Stimulated activated CD4-positive, alpha-beta T cell treated with anti-CD3 and anti-CD28 coated beads, TNF-alpha, amount 100 ng/mL, for 1 hour (primary cell): Measurements from ENCODE around the gene NSUN2.
"Not testable (repeated sequence)": the region's sequence is repeated elsewhere in the genome, so short reads cannot be mapped to it uniquely, and the experiment has no call there.

Source experiments
- DNase-seq, 3 donors: peaks; one replicate each; pipeline ENCODE4 v3.0.0-alpha.2; 2020; ENCODE audit warnings: low read depth in 3 of 3, low spot score in 1 of 3

The NSUN2 gene

DNA sequence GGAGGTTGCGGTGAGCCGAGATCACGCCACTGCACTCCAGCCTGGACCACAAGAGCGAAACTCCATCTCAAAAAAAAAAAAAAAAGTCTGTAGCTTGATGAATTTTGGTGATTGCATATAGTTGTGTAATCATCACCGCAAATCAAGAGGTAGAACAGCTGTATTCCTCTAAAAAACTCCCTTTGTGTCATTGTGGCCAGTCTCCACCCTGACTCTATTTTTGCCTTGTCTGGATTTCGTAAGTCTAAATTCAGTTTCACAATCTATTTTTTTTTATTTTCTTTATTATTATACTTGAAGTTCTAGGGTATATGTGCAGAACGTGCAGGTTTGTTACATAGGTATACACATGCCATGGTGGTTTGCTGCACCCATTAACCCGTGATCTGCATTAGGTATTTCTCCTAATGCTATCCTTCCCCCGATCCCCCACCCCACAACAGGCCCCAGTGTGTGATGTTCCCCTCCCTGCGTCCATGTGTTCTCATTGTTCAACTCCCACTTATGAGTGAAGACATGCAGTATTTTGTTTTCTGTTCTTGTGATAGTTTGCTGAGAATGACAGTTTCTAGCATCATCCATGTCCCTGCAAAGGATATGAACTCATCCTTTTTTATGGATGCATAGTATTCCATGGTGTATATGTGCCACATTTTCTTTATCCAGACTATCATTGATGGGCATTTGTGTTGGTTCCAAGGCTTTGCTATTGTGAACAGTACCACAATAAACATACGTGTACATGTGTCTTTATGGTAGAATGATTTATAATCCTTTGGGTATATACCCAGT lies 12.9 kb upstream of the NSUN2 start:
- DNase-seq: not testable (repeated sequence)

DNA sequence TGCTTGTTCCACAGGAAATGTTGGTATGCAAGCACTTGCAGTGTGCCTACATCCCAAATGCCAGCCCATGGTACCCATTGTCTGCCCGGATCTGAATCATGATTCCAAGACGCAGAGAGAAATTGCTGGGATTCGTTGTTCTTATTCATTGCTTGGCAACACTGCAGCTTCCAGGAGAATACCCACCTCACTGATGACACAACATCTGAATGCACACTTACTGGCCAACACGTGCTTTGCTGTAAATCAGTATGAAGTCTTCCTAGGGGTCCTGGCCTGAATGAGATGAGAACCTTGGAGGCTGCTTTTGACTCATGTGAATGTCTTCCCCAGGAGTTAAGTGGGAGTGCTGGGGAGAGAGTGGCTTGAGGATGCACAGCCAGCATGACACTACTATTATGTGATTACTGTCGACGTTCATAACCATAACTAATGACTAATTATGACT lies 12.0 kb upstream of the NSUN2 start:
- no peak for DNase-seq

DNA sequence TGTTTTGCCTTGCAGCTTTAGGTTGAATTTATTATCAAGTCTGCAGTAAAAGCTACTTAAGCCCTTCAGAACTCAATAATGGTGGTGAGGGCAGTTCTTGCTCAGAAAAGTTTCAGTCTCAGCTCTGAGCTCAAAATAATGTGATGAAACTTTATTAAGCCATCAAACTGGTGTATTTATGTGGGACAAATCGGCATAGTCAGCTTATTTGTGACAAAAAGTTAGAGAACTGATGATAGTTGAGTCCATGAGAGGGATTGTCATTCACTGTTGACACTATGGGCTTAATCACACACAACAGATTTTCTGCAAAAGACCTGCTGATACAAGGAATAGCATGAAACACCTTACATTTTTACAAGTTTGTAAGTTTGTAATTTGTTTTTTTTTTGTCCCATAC lies 9.8 kb upstream of the NSUN2 start:
- DNase-seq: no peak

DNA sequence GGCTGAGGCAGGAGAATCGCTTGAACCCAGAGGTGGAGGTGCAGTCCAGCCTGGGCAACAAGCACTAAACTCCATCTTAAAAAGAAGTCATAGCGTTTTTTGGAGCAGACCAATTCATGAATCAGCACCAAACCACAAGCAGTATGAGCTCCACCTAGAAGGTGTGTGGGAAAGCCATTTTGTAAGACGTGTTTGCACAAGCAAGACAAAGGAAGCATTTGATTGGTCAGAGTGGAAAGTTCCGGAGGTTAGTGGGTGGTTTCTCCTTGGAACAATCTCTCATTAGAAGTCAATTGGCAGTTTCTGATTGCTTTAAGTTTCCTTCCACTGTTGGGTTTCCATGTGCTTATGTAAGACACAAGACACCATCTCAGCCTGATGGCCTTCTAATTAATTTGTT lies 5.4 kb upstream of the NSUN2 start:
- no peak for DNase-seq

DNA sequence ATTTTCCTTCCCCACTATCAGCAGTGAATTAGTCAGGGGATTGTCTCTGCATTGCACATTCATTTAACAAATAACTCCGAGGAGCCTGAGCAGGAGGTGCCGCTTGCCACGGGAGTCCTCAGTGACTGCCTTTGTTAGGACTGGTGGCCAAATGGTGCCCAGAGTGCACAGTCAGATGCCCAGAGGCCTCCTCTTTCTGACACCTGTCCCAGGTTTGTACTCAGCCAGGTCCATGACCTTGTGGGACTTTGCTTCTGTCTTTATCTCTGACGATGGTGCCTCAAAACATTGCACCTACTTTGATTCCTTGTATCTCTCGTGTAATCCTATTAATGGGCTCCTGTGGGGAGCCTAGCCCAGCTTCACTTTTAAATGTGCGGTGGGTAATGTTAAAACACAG lies 4.7 kb upstream of the NSUN2 start:
- DNase-seq: no peak

DNA sequence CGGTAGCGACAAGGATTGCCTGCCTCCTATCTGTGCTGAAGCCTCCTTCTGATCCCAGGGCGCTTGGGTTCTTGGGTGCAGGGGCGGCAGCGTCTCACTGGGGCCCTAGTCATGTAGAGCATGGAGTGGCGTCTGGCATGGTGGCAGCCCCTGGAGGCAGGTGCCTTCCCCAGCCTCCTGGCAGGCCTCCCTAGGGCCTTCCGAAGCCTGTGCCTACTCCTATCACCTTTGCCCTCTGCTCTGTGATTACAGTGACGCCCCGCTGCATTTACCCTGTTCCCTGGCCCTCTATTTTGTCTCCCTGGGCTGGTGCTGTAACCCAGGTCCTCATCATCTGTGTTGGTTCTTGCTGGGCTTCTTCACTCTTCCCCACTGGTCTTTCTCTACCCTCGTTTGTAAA lies 4.2 kb upstream of the NSUN2 start:
- DNase-seq: no peak

DNA sequence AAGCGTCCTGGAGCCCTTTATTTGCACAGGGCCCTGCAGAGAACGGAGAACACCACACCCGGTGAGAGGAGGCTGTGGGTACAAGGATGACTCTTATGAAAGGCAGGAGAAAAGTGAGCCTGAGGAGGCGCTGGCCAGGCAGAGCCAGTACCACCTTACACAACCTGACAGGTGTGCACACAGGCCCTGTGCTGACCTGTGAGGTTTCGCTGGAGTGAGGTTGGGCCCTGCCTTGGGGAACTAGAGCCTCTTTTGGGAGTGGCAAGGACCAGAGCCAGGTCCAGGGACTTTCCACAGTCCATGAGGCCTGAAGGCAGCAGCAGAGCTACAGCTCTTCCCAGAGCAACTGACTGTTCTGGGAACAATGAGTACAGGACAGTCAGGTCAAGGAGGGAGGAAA lies 3.4 kb upstream of the NSUN2 start:
- DNase-seq: no peak

DNA sequence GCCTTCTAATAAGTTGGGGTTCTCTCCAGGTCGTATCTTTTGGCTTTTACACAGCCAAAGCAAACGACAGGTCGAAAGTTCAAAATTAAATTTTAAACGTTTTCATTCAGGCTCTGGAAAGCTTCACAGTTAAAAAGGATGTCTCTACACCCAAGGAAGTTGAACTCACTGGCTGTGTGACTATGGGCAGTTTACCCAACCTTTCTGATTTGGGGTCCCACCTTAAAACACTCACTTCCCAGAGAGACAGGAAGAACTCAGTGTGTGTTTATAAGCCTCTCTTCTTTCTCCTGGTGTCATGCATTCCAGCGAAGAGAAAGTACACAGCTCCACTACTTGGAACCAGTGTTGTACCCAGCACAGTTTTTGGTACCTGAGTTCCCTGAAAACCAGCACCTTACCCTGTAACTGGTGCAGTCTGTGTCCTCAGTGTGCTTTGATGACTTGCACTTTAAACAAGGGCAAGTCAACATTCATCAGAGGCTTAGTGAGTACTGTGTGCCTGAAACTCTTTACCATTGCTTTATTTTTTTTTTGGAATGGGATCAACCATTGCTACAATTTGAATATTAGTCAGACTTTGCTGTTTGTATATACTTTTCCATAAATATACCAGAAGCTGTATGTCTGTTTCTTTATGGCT lies 2.1 kb upstream of the NSUN2 start:
- DNase-seq: no peak

DNA sequence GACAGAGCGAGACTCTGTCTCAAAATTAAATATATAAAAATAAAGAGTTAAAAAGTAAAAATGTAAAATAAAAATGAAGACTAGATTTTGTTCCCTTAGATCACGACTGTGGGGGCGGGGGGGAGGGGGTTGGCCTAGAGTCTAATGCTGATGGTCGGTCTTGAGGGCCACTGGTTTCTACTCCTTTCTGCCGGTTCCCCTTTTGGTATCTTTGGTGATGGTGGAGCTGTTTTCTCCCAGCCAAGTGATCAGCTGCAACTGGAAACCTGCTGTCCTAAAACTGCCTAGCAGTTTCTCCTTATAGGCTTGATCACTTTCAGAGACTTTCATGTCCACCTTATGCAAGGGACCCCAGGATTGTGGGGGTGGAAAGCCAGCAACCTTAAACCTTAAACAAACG lies 1.5 kb upstream of the NSUN2 start:
- no peak for DNase-seq

DNA sequence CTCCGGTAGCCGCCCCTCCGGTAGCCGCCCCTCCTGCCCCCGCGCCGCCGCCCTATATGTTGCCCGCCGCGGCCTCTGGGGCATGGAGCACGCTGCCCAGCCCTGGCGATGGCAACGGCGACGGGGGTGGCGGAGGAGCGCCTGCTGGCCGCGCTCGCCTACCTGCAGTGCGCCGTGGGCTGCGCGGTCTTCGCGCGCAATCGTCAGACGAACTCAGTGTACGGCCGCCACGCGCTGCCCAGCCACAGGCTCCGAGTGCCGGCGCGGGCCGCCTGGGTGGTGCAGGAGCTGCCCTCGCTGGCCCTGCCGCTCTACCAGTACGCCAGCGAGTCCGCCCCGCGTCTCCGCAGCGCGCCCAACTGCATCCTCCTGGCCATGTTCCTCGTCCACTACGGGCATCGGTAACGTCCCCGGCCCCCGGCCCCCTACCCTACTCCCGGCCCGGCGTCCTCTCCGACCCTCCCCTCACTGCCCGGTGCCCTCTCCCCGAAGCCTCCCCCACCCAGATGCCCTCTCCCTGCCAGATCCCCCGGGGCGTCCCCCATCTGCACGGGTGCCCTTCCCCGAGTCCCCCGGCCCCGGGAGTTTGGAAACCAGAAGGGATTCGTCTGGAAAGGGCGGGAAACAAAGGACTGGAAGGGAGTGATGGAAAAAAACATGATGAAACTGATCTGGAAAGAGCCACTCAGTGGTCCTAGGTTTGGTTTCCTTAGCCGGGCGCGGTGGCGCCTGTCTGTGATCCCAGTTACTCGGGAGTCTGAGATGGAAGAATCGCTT lies 813 bp upstream of the NSUN2 start:
- DNase-seq: peak in 2 of 3 donors; percentile 4 to 10

DNA sequence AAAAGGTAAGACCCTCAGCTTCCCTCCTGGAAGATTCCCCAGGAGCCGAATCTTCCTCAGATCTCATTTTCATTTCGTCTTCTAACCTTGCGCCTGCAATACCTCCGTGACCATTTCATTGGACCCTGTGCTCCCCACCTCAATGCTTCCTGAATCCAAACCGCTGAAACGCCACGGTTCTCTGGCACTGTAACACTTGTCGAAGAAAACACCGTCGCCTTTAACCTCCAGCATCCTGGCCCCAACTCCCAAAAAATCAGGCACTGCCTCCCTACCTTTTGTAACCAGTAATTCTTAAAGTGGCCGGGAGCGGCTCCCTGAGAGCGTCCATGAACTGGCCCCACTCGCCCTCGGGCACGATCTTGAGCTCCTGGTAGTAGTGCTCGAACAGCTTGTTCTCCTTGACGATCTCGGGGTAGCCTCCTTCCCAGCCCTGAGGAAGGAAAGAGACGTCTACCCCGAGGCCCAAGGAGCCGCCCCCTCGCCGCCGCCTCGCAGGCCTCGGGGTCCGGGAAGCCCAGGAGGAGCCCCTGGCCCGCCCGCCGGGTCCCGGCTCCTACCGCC lies 438 bp downstream of the NSUN2 start:
- DNase-seq: peak in 1 of 3 donors; percentile 3

DNA sequence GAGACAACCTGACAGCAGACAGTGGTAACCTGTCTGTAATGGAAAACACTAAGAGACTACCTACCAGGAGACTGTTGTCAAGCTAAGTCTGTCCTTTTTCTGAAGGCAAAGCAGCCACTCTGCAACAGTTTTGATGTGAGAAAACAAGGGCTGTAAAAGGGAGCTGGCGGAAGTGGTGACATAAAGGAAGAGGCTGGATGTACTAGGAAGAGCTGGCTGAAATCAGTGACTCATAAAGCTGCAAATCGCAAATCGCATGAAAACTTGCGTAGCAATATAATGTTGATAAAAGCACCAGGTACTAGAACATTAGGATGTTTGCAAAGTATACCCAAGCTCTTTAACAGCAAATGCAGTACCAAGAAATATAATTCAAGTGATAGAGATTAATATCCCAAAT lies 1.4 kb downstream of the NSUN2 start:
- DNase-seq: no peak

DNA sequence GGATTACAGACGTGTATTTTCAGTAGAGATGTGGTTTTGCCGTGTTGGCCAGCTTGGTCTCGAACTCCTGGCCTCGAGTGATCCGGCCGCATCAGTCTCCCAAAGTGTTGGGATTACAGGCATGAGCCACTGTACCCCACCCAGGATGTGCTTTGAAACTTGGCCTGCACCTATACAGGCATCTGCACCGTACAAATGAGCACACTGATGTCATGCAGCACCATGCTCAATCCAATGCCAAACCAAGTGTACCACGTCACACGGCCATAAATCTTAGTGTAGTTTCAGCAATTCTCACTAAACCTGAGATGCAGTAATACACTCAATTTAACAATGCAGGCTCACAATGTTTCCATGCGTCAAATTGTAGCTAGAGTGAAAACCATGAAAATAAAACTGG lies 6.3 kb downstream of the NSUN2 start:
- no peak for DNase-seq

DNA sequence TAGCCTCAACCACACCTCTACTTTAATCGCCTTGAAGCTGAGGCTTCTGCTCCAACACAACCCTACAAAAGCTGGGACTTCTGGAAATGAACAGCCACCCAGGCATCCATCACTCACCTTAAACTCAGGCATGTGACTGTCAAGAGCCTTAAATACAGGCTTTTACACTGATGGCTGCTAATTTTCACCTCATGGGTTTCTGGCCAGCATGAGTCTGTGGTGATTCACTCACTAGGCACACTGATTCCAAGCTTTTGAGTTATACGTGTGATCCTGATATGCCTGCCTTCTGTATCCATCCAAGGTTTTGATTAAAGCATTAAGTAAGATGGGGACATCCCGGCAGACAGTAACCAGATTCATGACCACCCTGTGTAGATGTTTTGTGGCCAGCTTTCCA lies 8.9 kb downstream of the NSUN2 start:
- DNase-seq: no peak

DNA sequence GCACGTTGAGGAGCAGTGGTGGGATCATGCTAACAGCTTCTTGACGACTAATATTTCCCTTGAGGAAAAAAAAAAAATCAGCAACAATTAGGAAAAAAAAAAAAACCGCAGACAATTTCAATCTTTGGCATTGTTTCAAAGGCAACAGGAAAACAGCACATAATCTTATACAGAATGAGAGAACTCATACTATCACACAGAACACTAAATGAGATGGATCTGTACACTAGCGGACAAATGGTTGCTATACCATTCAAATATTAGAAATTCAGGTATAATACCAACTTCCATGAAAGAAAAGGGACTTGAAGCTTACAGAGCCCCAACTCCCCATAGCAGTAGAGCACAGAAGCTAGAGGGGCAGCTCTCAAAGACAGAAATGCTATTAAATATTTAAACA lies 9.6 kb downstream of the NSUN2 start:
- DNase-seq: no peak

DNA sequence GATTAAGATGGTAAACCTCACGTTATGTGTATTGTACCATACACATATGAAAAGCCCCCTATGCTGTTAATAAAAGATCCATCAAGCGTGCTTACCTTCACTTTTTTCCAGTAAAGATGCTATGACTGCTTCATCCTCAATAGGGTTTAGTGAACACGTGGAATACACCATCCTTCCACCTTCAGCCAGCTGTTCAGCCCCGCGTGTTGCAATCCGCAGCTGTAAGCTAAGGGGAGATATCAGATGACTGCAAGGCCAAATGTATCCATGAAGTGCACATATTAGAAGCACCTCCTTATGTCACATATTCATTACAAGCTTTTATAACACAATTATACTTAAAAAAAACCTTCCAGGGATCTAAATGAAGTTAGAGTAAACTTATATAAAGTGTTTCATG lies 16.2 kb downstream of the NSUN2 start:
- no peak for DNase-seq

DNA sequence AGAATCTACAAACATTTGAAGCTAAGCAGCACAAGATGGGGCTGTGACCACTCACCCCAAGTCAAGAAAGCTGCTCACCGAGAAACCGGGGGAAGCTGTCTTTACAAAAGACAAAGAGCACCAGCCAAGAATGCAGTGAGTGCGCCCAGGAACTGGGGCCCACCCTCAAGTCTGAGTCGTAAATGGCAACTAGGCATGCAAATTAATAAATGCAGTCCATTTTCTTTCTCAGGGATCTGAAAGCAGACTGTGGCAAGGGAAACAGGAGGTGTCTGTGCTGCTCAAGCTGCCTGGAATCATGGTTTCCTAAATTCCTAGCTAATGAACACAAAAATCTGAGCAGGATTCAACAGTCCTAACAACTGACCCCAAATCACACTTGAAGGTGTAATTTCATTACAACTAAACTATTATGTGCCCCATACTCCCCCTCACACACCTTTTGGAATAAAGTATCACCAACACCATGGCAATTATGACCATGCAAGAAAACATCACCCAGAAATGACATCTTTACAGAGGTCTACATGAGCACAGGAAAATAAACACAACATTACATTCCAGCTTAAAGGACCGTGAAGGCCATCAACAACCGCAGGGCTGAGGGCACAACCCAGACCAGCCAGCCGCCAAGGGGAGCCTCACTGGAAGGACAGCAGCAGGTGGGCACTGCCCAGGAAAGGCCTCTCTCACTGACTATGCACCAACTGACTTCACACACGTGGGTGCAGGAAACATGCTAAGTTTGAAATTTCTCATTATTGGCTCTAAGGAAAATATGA lies 17.6 kb downstream of the NSUN2 start:
- DNase-seq: no peak

DNA sequence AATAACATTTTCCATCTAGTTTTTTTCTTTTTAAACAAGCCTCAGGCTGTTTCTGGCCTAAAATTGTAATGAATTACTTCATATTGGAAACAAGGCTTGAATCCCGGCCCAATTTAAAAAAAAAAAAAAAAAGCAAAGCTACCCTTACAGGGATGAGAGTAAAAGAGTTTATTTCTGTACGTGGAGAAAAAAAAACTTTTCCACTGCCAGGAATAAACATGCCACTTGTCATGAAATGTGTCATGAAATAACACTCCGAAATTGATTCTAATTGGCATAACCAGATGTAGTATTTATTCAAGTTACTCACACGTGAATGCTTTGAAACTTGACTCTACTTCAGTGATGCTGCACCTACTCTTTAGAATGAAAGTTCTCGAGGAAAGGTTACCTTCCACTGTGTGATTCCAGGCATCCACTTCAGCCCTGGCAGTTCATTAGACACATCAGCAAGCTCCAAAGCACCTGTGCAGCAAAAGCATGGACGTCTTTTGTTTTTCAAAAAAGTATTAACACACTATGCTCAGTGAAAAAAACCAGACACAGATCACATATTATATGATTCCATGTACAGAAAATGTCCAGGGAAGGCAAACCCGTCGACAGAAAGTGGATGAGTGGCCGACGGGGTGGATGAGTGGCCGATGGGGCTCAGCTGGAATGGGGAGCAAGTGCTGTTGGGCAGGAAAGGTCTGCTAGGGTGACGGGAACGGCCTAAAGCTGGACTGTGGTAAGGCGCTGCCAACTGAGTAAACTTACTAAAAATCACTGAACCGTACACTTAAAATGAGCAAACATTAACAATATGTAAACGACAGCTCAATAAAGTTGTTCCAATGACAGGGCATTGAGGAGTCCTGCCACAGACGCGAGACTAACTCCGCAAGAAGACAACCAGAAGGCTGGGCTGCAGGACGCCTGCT lies 21.2 kb downstream of the NSUN2 start:
- DNase-seq: no peak

DNA sequence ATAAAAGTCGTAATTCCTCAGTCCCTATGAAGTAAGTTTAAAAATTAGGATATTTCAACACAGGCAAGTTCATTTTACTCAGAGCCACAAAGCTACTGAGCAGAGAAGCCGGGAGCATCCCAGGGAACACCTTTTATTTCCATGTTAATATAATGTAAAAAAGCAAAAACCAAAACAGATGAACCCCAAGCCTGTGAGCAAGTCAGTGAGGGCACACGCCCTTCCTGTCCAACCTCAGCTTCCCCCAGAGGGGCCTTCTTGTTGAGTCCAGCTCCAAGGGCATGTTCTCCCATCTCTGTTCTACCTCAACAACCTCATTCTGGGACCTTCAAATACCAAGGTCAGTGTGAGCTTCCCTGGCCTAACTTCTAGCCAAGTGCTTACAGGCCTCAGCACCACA lies 24.8 kb downstream of the NSUN2 start:
- no peak for DNase-seq

DNA sequence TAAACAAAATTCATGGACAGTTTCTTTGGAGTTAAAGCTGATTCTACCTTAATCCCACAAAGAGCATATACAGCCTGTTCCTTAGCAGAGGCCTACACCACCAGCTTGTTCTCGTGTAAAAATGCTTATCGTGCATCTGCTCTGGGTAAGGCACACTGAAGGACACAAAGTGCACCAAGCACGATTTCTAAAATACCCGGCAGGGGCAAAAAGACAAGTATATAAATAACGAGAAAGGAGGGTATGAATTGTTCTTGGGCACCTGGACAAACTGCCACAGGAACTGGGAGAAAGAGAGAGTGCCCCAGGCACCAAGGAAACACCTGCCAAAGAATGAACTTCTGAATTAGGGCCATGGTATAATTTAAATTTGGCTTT lies 25.3 kb downstream of the NSUN2 start:
- no peak for DNase-seq
